Body of pancreas (tissue), 4 donors: ENCODE results near the gene HMCN1.

Experiments
- POLR2A ChIP-seq, 3 donors: fragments of 450-650 bp; IDR thresholded peaks; one replicate each; pipeline ENCODE4 v1.6.1; 2016; ENCODE audit warnings: antibody characterized with exemption in 3 of 3, mild to moderate bottlenecking in 2 of 3
- TF ChIP-seq, protein P1 (sequence below), 7 experiments: fragments of 450-650 bp in 4 of 7; fragments of 200-600 bp in 3 of 7; sonication (generic) in 3 of 7; IDR thresholded peaks; one replicate each; pipeline ENCODE4 v1.5.1; 2016 to 2019; ENCODE audit warnings: antibody characterized with exemption in 7 of 7

DNA sequence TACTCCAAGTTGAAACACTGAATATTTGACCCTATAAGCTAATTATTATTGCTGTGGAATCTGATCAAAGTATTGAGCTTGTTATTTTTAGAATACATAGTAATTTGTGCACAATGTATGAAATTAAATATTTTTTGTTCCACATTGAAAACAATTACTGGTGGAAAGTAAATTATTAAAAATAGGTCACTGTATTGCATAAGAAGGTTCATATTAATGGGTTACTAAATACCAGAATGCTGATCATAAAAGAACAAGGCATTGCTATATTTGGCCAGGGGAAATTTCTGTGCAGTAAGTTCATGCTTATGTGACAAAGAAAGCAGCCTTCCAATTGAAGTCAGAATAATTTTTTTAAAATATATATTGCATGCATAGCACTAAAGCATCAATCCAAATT, 481.4 kb downstream of the HMCN1 start:
- TF ChIP-seq, protein P1, sequence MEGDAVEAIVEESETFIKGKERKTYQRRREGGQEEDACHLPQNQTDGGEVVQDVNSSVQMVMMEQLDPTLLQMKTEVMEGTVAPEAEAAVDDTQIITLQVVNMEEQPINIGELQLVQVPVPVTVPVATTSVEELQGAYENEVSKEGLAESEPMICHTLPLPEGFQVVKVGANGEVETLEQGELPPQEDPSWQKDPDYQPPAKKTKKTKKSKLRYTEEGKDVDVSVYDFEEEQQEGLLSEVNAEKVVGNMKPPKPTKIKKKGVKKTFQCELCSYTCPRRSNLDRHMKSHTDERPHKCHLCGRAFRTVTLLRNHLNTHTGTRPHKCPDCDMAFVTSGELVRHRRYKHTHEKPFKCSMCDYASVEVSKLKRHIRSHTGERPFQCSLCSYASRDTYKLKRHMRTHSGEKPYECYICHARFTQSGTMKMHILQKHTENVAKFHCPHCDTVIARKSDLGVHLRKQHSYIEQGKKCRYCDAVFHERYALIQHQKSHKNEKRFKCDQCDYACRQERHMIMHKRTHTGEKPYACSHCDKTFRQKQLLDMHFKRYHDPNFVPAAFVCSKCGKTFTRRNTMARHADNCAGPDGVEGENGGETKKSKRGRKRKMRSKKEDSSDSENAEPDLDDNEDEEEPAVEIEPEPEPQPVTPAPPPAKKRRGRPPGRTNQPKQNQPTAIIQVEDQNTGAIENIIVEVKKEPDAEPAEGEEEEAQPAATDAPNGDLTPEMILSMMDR (IDR thresholded peaks at IDR 0.05) = no peak
- TF ChIP-seq POLR2A (IDR thresholded peaks at IDR 0.05) = no peak
